Measurements from ENCODE around the gene ZC2HC1B. TPM values are rescaled to one million over a fixed set of nuclear protein-coding genes. Genes with fewer than 3 reads are reported as not detected.

The ZC2HC1B gene
- total RNA-seq, 1 donor: not detected

GRCh38 chr6:143838395-143838794, 25.9 kb upstream of the ZC2HC1B start:
- DNase-seq (ENCODE audit: low read depth): no peak
- H3K4me3 ChIP-seq (ENCODE audit: low read depth, low read length): no peak overlapping the region
- no peak for TF ChIP-seq CTCF (IDR thresholded peaks at IDR 0.05; ENCODE audit: insufficient read depth, low read depth, low read length)

GRCh38 chr6:143839196-143839595, 25.1 kb upstream of the ZC2HC1B start:
- no peak overlapping the region for H3K4me3 ChIP-seq (ENCODE audit: low read depth, low read length)
- DNase-seq (ENCODE audit: low read depth): peak; percentile 19
- TF ChIP-seq CTCF (IDR thresholded peaks at IDR 0.05; ENCODE audit: insufficient read depth, low read depth, low read length): no peak

GRCh38 chr6:143840595-143841265, 23.5 kb upstream of the ZC2HC1B start:
- no peak for DNase-seq (ENCODE audit: low read depth)
- no peak for TF ChIP-seq CTCF (IDR thresholded peaks at IDR 0.05; ENCODE audit: insufficient read depth, low read depth, low read length)
- no peak overlapping the region for H3K4me3 ChIP-seq (ENCODE audit: low read depth, low read length)

GRCh38 chr6:143842461-143842901, 21.8 kb upstream of the ZC2HC1B start:
- no peak for DNase-seq (ENCODE audit: low read depth)
- no peak for TF ChIP-seq CTCF (IDR thresholded peaks at IDR 0.05; ENCODE audit: insufficient read depth, low read depth, low read length)

GRCh38 chr6:143842902-143843676, 21.2 kb upstream of the ZC2HC1B start, which contains the start of gene LTV1:
Gene LTV1 (plus strand): TSS chr6:143843338. CDS start chr6:143843478, 140 bp downstream.
- TF ChIP-seq CTCF (IDR thresholded peaks at IDR 0.05; ENCODE audit: insufficient read depth, low read depth, low read length): no peak
- peak within 1 kb of the TSS; percentile 75 for H3K4me3 ChIP-seq (ENCODE audit: low read depth, low read length)
- DNase-seq (ENCODE audit: low read depth): peak; percentile 97

More at GRCh38 chr6:143842461-143842901, 21.8 kb upstream of the ZC2HC1B start:
- peak overlapping the region; percentile 75 for H3K4me3 ChIP-seq (ENCODE audit: low read depth, low read length)

GRCh38 chr6:143843677-143843999, 20.6 kb upstream of the ZC2HC1B start:
- no peak for DNase-seq (ENCODE audit: low read depth)
- H3K4me3 ChIP-seq (ENCODE audit: low read depth, low read length): peak overlapping the region; percentile 75
- TF ChIP-seq CTCF (IDR thresholded peaks at IDR 0.05; ENCODE audit: insufficient read depth, low read depth, low read length): no peak

All from fibroblast of villous mesenchyme (primary cell).